ENCODE data around the gene ASXL2.

DNA sequence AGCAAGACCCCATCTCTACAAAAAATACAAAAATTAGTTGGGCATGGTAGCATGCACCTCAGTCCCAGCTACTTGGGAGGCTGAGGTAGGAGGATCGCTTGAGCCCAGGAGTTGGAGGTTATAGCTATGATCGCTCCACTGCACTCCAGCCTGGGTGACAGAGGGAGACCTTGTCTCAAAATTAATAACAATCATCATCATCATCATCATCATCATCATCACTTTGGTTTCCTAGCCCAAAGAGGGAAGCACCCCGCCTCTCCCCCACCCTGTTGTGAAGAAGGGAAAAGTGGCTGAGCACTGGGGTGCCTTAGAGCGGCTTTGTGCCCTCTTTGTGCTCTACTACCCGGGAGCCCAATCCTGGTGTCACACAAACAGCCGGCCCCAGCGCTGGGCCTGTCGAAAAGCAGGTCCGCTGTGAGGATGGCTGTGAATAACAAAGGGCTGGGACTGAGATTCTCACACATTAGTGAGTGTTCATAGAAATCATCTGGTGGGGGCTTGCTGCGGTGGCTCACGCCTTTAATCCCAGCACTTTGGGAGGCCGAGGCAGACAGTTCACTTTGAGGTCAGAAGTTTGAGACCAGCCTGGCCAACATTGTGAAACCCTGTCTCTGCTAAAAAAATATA is 42.6 kb upstream of the ASXL2 start:
- no peak for TF ChIP-seq IRF2 (CRISPR knock-in tag; IDR thresholded peaks at IDR 0.05; ENCODE audit: borderline replicate concordance, low read depth)
- TF ChIP-seq CTCF (IDR thresholded peaks at IDR 0.05) = no peak
- no peak for TF ChIP-seq HMGXB4 (CRISPR knock-in tag; IDR thresholded peaks at IDR 0.05)
- TF ChIP-seq KAT7 (CRISPR knock-in tag; IDR thresholded peaks at IDR 0.05; ENCODE audit: borderline replicate concordance) = no peak
- no peak for TF ChIP-seq FOXJ3 (CRISPR knock-in tag; IDR thresholded peaks at IDR 0.05; ENCODE audit: borderline replicate concordance)
- TF ChIP-seq NFYB (CRISPR knock-in tag; conservative IDR thresholded peaks at IDR 0.05; ENCODE audit: low read depth) = no peak
- no peak for TF ChIP-seq NR2C2 (CRISPR knock-in tag; IDR thresholded peaks at IDR 0.05)
- no peak for TF ChIP-seq ETV6 (CRISPR knock-in tag; IDR thresholded peaks at IDR 0.05)
- TF ChIP-seq, protein P1, sequence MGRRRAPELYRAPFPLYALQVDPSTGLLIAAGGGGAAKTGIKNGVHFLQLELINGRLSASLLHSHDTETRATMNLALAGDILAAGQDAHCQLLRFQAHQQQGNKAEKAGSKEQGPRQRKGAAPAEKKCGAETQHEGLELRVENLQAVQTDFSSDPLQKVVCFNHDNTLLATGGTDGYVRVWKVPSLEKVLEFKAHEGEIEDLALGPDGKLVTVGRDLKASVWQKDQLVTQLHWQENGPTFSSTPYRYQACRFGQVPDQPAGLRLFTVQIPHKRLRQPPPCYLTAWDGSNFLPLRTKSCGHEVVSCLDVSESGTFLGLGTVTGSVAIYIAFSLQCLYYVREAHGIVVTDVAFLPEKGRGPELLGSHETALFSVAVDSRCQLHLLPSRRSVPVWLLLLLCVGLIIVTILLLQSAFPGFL (CRISPR knock-in tag; IDR thresholded peaks at IDR 0.05; ENCODE audit: borderline replicate concordance) = no peak
- no peak for TF ChIP-seq ZNF416 (CRISPR knock-in tag; IDR thresholded peaks at IDR 0.05)
- TF ChIP-seq, protein P2, sequence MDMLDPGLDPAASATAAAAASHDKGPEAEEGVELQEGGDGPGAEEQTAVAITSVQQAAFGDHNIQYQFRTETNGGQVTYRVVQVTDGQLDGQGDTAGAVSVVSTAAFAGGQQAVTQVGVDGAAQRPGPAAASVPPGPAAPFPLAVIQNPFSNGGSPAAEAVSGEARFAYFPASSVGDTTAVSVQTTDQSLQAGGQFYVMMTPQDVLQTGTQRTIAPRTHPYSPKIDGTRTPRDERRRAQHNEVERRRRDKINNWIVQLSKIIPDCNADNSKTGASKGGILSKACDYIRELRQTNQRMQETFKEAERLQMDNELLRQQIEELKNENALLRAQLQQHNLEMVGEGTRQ (CRISPR knock-in tag; IDR thresholded peaks at IDR 0.05) = no peak
- no peak for TF ChIP-seq ZNF512 (CRISPR knock-in tag; IDR thresholded peaks at IDR 0.05; ENCODE audit: borderline replicate concordance)

Measured in WTC11 (cell line).